Stimulated activated CD4-positive, alpha-beta T cell treated with anti-CD3 and anti-CD28 coated beads, Interleukin-2, amount 100 ng/mL, for 4 hours (primary cell): ENCODE data around the gene UPF1.
"Not testable (repeated sequence)": the region's sequence is repeated elsewhere in the genome, so short reads cannot be mapped to it uniquely, and the experiment has no call there.

ENCODE experiments used
- DNase-seq: peaks from one replicate; pipeline ENCODE4 v3.0.0-alpha.2; 2020; ENCODE audit warnings: low read depth

Gene UPF1

GRCh38 chr19:18799389-18799970, 32.3 kb upstream of the UPF1 start:
- no peak for DNase-seq

DNA sequence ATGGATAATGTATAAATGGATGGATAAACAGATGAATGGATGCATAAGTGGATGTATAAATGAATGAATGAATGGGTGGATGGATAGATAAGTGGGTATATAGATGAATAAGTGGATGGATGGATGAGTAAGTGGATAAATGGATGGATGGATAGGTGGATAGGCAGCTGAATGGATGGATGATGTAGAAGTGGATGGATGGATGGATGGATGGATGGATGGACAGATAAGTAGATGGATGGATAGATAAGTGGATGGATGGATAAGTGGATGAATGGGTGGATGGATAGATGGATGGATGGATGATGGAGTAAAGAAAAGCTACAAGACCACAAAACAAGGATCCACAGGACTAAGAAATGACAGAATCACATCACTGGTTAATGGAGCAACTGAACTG, 31.7 kb upstream of the UPF1 start:
- no peak for DNase-seq

DNA sequence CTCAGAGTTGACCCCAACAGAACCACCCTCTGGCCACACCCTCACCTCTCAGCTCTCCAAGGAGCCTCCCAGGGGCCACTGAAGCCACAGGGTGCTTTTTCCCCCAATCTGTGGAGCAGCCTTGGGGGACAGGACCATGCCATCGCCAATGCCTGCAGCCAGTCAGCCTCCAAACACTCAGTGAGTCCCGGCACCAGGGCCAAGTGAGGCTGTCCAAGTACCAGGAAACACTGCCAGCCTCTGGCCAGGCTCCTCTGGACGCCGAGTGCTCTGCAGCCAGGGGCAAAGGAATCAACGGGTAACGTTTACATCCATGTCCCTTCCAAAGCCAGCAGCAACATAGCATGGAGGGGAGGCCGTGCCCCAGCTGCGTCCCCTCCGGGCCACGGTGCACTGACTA, 31.1 kb upstream of the UPF1 start:
- no peak for DNase-seq

- no peak for DNase-seq
These were observed 29.4 kb upstream of the UPF1 start for GRCh38 chr19:18802354-18802753.

- no peak for DNase-seq
These were observed 28.1 kb upstream of the UPF1 start for GRCh38 chr19:18803550-18804138.

GRCh38 chr19:18804139-18804601, 27.6 kb upstream of the UPF1 start:
- no peak for DNase-seq

DNA sequence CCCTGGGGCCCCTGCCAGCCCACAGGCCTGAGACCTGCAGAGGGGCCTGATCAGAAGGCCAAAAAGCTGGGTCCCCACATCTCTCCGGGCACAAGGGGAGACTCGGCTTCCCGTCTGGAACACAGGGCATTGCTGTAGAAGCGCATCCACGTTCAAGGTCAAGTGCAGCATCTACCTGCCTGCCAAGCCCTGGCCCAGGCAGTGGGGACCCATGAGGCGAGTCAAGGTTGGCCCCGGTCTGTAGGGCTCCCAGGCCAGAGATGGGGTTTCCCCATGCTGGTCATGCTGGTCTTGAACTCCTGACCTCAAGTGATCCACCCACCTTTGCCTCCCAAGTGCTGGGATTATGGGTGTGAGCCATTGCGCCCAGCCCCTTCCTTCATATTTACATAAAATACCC, 27.1 kb upstream of the UPF1 start:
- no peak for DNase-seq

DNA sequence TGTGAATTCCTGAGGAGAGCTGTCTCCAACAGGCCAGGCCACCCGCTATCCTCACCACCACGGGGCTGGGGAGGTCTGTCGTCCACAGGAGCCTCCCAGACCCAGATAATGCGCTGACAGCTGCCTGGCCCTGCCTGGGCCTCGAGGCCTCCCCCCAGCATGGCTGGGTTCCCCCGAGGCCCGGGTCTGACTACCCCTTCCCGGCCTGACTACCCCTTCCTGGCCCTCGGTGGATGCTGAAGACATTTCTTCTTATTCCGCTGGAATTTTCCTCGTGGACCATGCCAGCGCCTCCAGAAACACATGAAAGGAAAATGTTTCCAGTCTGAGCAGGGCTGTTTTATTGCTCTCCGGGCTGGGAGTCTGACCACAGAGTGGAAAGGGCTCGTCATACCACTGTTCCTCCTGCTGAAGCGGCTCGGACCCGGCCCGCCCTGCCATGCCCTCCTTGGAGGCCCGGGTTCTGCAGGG, 23.9 kb upstream of the UPF1 start:
- DNase-seq, result no peak

- DNase-seq, result no peak
These were observed 22.4 kb upstream of the UPF1 start for GRCh38 chr19:18809149-18809868.

DNA sequence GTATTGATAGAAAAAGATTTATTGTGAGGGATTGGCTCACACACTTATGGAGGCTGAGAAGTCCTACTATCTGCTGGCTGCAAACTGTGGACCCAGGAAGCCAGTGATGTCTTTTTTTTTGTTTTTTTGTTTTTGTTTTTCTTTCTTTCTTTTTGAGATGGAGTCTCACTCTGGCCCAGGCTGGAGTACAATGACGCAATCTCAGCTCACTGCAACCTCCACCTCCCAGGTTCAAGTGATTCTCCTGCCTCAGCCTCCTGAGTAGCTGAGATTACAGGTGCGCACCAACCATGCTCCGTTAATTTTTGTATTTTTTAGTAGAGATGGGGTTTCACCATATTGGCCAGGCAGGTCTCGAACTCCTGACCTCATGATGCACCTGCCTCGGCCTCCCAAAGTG, 20.1 kb upstream of the UPF1 start:
- DNase-seq, result not testable (repeated sequence)

- no peak for DNase-seq
These were observed 17.7 kb upstream of the UPF1 start for GRCh38 chr19:18814063-18814462.

DNA sequence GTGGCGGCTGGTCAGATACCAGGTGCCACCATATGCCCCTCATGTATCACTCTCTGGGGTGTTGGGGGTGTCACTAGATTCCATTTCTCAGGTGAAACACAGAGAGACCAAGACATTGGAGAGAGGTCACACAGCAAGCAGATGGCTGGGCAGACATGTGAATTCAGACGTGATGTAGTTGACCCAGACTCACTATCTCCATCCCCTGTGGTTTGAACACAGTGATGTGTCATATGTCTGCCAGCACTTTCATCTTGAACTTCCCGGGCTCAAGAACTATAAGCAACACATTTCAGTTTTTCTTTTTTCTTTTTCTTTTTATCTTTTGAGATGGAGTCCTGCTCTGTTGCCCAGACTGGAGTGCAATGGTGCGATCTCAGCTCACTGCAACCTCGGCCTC, 16.1 kb upstream of the UPF1 start:
- DNase-seq, result no peak

- not testable (repeated sequence) for DNase-seq
These were observed 15.1 kb upstream of the UPF1 start for GRCh38 chr19:18816645-18817044.

GRCh38 chr19:18817574-18817973, 14.2 kb upstream of the UPF1 start:
- DNase-seq, result no peak

- no peak for DNase-seq
These were observed 3.0 kb upstream of the UPF1 start for GRCh38 chr19:18828786-18829185.

- DNase-seq, result no peak
These were observed 1.3 kb upstream of the UPF1 start for GRCh38 chr19:18830488-18830887.

DNA sequence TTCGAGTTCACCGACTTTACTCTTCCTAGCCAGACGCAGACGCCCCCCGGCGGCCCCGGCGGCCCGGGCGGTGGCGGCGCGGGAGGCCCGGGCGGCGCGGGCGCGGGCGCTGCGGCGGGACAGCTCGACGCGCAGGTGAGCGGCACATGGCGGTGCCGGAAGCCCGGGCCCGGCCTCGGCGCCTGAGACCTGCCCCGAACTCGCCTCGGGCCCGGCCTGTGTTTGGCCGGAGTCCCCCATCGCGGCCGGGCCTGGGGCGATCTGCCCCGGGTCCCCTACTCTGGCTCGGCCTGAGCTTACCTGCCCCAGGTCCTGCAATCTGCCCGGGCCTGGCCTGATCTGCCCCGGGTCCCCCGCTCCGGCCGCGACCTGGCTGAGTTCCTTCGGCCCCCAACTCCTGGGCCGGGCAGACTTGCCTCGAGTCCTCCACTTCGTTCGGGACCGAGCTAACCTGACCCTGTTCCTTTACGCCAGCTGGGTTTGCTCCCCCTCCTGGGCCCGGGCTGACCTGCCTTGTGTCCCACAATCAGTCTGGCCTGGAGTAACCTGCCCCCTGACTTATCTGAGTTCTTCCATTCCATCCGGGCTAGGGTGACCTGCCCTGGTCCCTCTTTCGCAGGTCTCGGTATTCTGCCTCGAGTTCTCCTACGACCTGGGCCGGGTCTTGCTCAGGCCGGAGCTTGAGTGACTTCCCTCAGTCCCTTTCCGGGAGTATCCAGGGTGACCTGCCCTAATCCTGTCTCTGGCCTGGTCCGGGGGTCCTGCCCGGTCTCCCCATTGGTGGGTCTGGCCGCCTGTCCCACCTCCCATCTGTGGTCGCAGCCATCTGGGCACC, 764 bp downstream of the UPF1 start:
- no peak for DNase-seq

GRCh38 chr19:18833141-18833476, 1.4 kb downstream of the UPF1 start:
- no peak for DNase-seq

DNA sequence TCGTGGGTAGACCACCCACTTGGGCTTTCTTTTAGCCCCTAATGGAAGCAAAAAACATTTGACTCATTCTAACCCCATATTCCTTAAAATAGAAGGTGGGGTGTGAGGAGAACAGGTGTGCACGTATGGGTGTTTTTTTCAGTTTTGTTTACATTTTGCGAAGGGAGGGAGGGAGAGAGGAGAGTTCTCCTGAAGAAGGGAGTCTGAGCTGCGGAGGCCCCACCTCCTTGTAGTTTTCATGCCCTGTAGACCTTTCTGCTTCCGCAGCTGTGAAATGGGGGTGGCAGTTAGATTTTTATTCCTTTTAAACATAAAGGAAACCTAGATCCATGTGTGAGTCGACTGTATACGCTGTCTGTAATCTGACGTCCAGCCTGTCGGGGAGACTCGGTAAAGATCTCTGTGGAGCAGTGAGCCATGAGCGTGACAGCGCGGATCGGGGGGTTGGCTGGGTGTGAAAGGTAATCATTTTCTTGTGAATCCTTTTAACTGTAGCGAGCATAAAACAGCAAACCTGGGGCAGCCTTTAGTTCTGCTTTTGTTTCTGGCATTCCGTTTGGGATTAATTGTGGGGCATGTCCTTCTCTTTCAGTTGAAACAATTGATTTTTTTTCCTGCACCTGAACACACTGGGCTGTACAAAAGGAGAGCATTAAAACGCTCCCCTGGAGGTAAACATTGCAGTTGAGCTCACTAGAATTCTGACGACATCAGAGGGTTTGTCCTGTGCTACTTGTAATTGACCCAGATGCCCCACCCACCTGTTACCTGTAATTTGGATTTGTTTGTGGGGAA, 2.3 kb downstream of the UPF1 start:
- no peak for DNase-seq

DNA sequence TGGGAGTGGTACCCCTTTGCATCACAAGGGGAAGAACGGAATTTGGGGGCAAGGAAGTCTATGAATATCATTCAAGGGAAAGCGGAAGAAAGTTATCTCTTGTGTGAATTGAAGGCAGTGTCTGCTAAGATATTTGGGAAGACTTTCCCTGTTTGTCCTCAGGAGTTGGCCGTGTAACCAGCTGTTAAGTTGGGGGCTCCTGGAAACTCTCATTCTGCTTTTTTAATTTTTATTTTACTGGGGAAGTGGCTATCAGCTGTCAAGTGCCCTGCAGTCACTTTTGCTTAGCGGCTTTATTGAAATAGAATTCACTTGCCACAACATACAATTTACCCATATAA, 2.9 kb downstream of the UPF1 start:
- DNase-seq, result no peak

- DNase-seq, result no peak
These were observed 7.9 kb downstream of the UPF1 start for GRCh38 chr19:18839465-18840287.
